PC-9 (cell line): Measurements from ENCODE around the gene CFAP73. TPM values are rescaled to one million over a fixed set of nuclear protein-coding genes. Genes with fewer than 3 reads are reported as not detected.

Experiments used
- BruUV-seq: library from RNA; stranded (reverse); fragments of 400-500 nt; replicated peaks from 2 replicates; lab custom pipeline; 2021; lab: Mats Ljungman, UMichigan
- CTCF ChIA-PET: fragments of 300-600 bp; sonication (Branson Sonifier 250); formaldehyde crosslinking; loops from one replicate; lab custom pipeline; 2022; ENCODE audit warnings: antibody characterized with exemption; lab: Charles Lee
- POLR2A ChIA-PET: fragments of 300-600 bp; sonication (Branson Sonifier 250); formaldehyde crosslinking; loops from one replicate; lab custom pipeline; 2022; ENCODE audit warnings: antibody characterized with exemption; ENCODE audit not compliant: unreplicated experiment; lab: Charles Lee
- DNase-seq, 2 experiments: peaks; one replicate each; pipeline versions ENCODE4 v3.0.0 to v3.0.0-alpha.2; 2015 to 2022; ENCODE audit warnings: mixed read lengths in 1 of 2
- H2AFZ ChIP-seq: fragments of 200-600 bp; sonication (generic); 2 replicates; pipeline ENCODE4 v1.8.1; 2017; ENCODE audit warnings: antibody characterized with exemption
- H3F3A ChIP-seq: fragments of 200-600 bp; sonication (generic); 2 replicates; pipeline ENCODE4 v1.8.1; 2017; ENCODE audit warnings: antibody characterized with exemption, mild to moderate bottlenecking, low read depth; ENCODE audit not compliant: insufficient read depth
- H3K27ac ChIP-seq: fragments of 200-600 bp; sonication (generic); 2 replicates; pipeline ENCODE4 v1.6.1; 2016; ENCODE audit warnings: mixed run types
- H3K27me3 ChIP-seq: fragments of 200-600 bp; sonication (generic); 2 replicates; pipeline ENCODE4 v1.6.1; 2016; ENCODE audit warnings: low read depth, mixed run types; ENCODE audit not compliant: insufficient read depth
- H3K36me3 ChIP-seq: fragments of 200-600 bp; sonication (generic); 2 replicates; pipeline ENCODE4 v1.6.1; 2016; ENCODE audit warnings: low read depth, mixed run types
- H3K4me1 ChIP-seq: fragments of 200-600 bp; sonication (generic); replicated peaks from 2 replicates; pipeline ENCODE4 v1.6.1; 2016; ENCODE audit warnings: mixed run types; ENCODE audit not compliant: insufficient read depth
- H3K4me2 ChIP-seq: fragments of 200-600 bp; sonication (generic); 2 replicates; pipeline ENCODE4 v1.6.1; 2017; ENCODE audit warnings: mixed run types
- H3K4me3 ChIP-seq: fragments of 200-600 bp; sonication (generic); 2 replicates; pipeline ENCODE4 v1.6.1; 2016; ENCODE audit warnings: mixed run types
- H3K79me2 ChIP-seq: fragments of 200-600 bp; sonication (generic); 2 replicates; pipeline ENCODE4 v1.6.1; 2017; ENCODE audit warnings: low read depth, mixed run types
- H3K9me2 ChIP-seq: fragments of 200-600 bp; sonication (generic); 2 replicates; pipeline ENCODE4 v1.8.1; 2017; ENCODE audit warnings: mild to moderate bottlenecking; ENCODE audit not compliant: insufficient read depth
- H3K9me3 ChIP-seq: fragments of 200-600 bp; sonication (generic); 2 replicates; pipeline ENCODE4 v1.8.1; 2016; ENCODE audit warnings: low read depth; ENCODE audit not compliant: insufficient read depth
- H4K20me1 ChIP-seq: fragments of 200-600 bp; sonication (generic); 2 replicates; pipeline ENCODE4 v1.8.1; 2017; ENCODE audit not compliant: insufficient read depth
- EZH2 ChIP-seq: fragments of 200-600 bp; sonication (generic); IDR thresholded peaks from 2 replicates; pipeline ENCODE4 v1.8.0; 2017; ENCODE audit warnings: antibody characterized with exemption, low read depth
- intact Hi-C: fragments of 100-400 bp; cut with micrococcal nuclease; formaldehyde crosslinking; loops from one replicate; pipeline ENCODE4 v1.10.0; 2022; ENCODE audit not compliant: unreplicated experiment
- total RNA-seq: library from RNA; stranded (reverse); gene quantifications from 2 replicates; pipeline ENCODE4 v1.2.3, GENCODE V29; 2021
- TF ChIP-seq, protein P1 (sequence below): fragments of 200-600 bp; sonication (generic); conservative IDR thresholded peaks from 2 replicates; pipeline ENCODE4 v1.6.1; 2017; ENCODE audit warnings: mixed run types, antibody characterized with exemption, mild to moderate bottlenecking, moderate library complexity

CFAP73 gene
- total RNA-seq, 1 experiment from 2014 or later: 1.9 TPM

DNA sequence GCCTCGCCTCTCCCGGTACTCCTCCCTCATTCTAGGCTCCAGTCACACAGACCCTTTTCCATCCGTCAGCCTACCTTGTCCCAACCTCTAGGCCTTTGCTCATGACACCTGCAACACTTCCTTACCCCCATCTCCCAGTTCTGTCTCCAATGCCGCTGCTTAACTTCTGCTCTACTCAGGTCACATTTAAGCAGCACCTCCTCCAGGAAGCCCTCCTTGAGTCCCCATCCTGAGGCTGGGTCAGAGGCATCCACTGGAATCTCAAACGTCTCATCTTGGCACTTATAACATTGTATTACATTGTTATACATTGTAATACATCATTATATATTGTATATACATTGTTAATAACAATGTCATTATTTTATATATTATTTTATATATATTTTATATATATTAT, 46.7 kb upstream of the CFAP73 start:
- H3K27ac ChIP-seq: no peak overlapping the region
- no peak overlapping the region for H3K4me2 ChIP-seq
- no peak overlapping the region for H2AFZ ChIP-seq
- ChIA-PET CTCF (no interaction called here), POLR2A (no interaction called here)
- DNase-seq: no peak
- 0 out of 2 replicates have a peak, but pooled peaks cover 4% of the 10 kb centered on the region for H3K4me1 ChIP-seq
- 0 out of 2 replicates have a peak, but pooled peaks cover 4% of the 10 kb centered on the region for H3K36me3 ChIP-seq
- no peak overlapping the region for H3K4me3 ChIP-seq
- no TSS peak for BruUV-seq
- intact Hi-C loops: no loop called here
- no peaks in the 10 kb centered on the region for H3K27me3 ChIP-seq
- H4K20me1 ChIP-seq: no peaks in the 10 kb centered on the region
- H3K9me2 ChIP-seq: no peaks in the 10 kb centered on the region
- TF ChIP-seq, protein P1, sequence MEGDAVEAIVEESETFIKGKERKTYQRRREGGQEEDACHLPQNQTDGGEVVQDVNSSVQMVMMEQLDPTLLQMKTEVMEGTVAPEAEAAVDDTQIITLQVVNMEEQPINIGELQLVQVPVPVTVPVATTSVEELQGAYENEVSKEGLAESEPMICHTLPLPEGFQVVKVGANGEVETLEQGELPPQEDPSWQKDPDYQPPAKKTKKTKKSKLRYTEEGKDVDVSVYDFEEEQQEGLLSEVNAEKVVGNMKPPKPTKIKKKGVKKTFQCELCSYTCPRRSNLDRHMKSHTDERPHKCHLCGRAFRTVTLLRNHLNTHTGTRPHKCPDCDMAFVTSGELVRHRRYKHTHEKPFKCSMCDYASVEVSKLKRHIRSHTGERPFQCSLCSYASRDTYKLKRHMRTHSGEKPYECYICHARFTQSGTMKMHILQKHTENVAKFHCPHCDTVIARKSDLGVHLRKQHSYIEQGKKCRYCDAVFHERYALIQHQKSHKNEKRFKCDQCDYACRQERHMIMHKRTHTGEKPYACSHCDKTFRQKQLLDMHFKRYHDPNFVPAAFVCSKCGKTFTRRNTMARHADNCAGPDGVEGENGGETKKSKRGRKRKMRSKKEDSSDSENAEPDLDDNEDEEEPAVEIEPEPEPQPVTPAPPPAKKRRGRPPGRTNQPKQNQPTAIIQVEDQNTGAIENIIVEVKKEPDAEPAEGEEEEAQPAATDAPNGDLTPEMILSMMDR: no peak
- no peaks in the 10 kb centered on the region for H3K9me3 ChIP-seq
- H3F3A ChIP-seq: peaks cover 14% of the 10 kb centered on the region; the same call in 1 of the 2 replicates
- H3K79me2 ChIP-seq: no peaks in the 10 kb centered on the region

DNA sequence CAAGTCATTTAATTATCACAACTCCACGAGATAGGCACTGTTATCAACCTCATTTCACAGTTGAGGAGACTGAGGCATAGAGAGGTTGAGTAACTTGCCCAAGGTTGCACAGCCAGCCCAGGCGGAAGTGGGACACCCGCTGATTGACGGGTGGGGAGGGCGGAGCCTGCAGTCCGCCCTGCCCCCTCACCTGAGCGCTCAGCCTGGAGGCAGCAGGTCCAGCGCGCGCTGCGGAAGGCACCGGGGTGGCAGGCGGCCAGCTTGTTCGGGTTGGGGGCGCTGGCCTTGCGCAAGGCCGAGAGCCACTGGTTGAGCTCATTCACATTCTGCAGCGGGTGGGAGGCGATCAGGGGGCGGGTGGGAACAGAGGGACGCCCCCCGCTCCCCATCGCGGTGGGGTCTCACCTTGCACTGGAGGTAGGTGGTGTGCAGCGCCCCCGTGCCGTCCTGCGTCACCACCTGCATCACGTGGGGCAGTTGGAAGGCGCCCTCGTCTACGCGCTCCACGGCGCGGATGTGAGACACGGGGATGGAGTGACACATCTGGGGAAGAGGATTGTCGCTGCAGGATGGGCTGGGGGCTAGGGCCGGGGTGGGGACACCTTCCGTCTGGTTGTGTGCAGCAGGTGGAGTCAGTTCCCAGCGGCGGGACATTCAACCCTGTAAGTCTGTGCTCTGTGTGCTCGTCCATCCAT, 45.6 kb upstream of the CFAP73 start:
- H3K27ac ChIP-seq: no peak overlapping the region
- CTCF ChIA-PET: interaction anchor here (0.6 kb wide), 2 partner anchors 45 to 49 kb away, joined by 6 to 7 read pairs; partner anchors contain the start of gene CFAP73
- no peak overlapping the region for H3K4me3 ChIP-seq
- POLR2A ChIA-PET: no interaction called here
- H3K4me1 ChIP-seq: 0 out of 2 replicates have a peak, but pooled peaks cover 1% of the 10 kb centered on the region
- no peak overlapping the region for H2AFZ ChIP-seq
- H3K79me2 ChIP-seq: no peaks in the 10 kb centered on the region
- no peak overlapping the region for H3K4me2 ChIP-seq
- 0 out of 2 replicates have a peak, but pooled peaks cover 4% of the 10 kb centered on the region for H3K36me3 ChIP-seq
- no peaks in the 10 kb centered on the region for H4K20me1 ChIP-seq
- intact Hi-C loops: no loop called here
- no peaks in the 10 kb centered on the region for H3K9me3 ChIP-seq
- BruUV-seq: no TSS peak
- DNase-seq: no peak
- H3K9me2 ChIP-seq: no peaks in the 10 kb centered on the region
- no peaks in the 10 kb centered on the region for H3K27me3 ChIP-seq
- peaks cover 6% of the 10 kb centered on the region; the same call in 1 of the 2 replicates for H3F3A ChIP-seq
- no peak for TF ChIP-seq EZH2
- TF ChIP-seq, protein P1: no peak

DNA sequence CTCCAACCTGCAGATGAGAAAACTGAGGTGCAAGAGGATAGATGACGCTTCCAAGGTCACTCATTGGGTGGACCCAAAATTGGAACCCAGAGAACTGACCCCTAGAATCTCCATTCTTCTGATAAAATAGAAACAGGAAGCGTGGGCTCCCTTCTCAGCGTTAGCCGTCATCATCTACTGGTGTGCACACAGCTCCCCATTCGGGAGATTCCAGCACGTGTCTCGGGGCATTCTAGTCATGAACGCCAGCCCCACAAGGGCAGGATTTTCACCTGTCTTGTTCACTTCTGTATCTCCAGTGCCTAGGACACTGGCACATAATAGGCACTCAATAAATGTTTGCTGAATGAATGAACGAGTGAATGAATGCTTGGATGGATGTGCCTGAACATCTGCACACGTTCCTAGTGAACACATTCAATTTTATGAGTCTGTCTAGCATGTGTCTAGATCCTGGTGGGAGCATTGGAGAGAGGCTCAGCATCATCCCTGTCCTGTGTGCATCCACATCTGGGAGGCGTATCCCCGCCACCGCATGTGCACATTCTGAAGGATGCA, 44.5 kb upstream of the CFAP73 start:
- no peak for TF ChIP-seq EZH2
- TF ChIP-seq, protein P1: no peak
- Histone ChIP-seq H3K9me3 (no peaks in the 10 kb centered on the region), H3F3A (no peaks in the 10 kb centered on the region), H3K4me2 (no peak overlapping the region), H3K79me2 (no peaks in the 10 kb centered on the region), H3K9me2 (no peaks in the 10 kb centered on the region), H3K36me3 (no peaks in the 10 kb centered on the region), H3K27me3 (no peaks in the 10 kb centered on the region), H3K4me3 (no peak overlapping the region), H3K27ac (no peak overlapping the region), H4K20me1 (no peaks in the 10 kb centered on the region), H3K4me1 (no peaks in the 10 kb centered on the region), H2AFZ (no peak overlapping the region)
- intact Hi-C loops: no loop called here
- DNase-seq: no peak
- POLR2A ChIA-PET: no interaction called here
- BruUV-seq: no TSS peak
- CTCF ChIA-PET: no interaction called here
